ENCODE measurements around the gene PRODH.

GRCh38 chr22:18927020-18927419, 9.1 kb downstream of the PRODH start:
- TF ChIP-seq ZFP3 (CRISPR knock-in tag; IDR thresholded peaks at IDR 0.05), result no peak
- TF ChIP-seq TCF4 (CRISPR knock-in tag; IDR thresholded peaks at IDR 0.05; ENCODE audit: borderline replicate concordance), result no peak
- TF ChIP-seq PATZ1 (CRISPR knock-in tag; IDR thresholded peaks at IDR 0.05; ENCODE audit: borderline replicate concordance), result no peak
- TF ChIP-seq ZNF8 (CRISPR knock-in tag; IDR thresholded peaks at IDR 0.05), result no peak
- TF ChIP-seq CSRNP3 (CRISPR knock-in tag; IDR thresholded peaks at IDR 0.05), result no peak
- no peak for TF ChIP-seq ARNTL (CRISPR knock-in tag; IDR thresholded peaks at IDR 0.05; ENCODE audit: borderline replicate concordance, low read depth)
- no peak for TF ChIP-seq BACH2 (CRISPR knock-in tag; IDR thresholded peaks at IDR 0.05; ENCODE audit: borderline replicate concordance)
- TF ChIP-seq ISL1 (CRISPR knock-in tag; IDR thresholded peaks at IDR 0.05), result no peak
- no peak for TF ChIP-seq ZNF70 (CRISPR knock-in tag; IDR thresholded peaks at IDR 0.05)
- TF ChIP-seq ZFP30 (CRISPR knock-in tag; IDR thresholded peaks at IDR 0.05), result no peak
- TF ChIP-seq ESRRG (CRISPR knock-in tag; IDR thresholded peaks at IDR 0.05), result no peak
- no peak for TF ChIP-seq TSHZ2 (CRISPR knock-in tag; IDR thresholded peaks at IDR 0.05)
- TF ChIP-seq POU6F1 (CRISPR knock-in tag; IDR thresholded peaks at IDR 0.05; ENCODE audit: borderline replicate concordance, low read depth), result no peak
- TF ChIP-seq OSR1 (CRISPR knock-in tag; IDR thresholded peaks at IDR 0.05), result no peak

Measured in SK-N-SH treated with all-trans-retinoic acid at 6 μM for 48 hours (cell line).